ENCODE data around the gene FAM187B.

GRCh38 chr19:35265126-35265899, 36.8 kb upstream of the FAM187B start:
- no peak for TF ChIP-seq CTCF (IDR thresholded peaks at IDR 0.05; ENCODE audit: low read depth, low read length)
- TF ChIP-seq EZH2phosphoT487 (IDR thresholded peaks at IDR 0.05; ENCODE audit: low read depth), result no peak

Measured in OCI-LY3 (cell line).